SIG-M5 treated with dmso at 0.1 percent for 504 hours (cell line): ENCODE data around the gene SLCO4C1.
A peak's percentile ranks its signal among the peaks of the same experiment; 100 is the strongest.

ENCODE experiments used
- DNase-seq: peaks from one replicate; lab custom pipeline; 2025; ENCODE audit not compliant: unreplicated experiment; lab: John Stamatoyannopoulos, UW

SLCO4C1 gene

DNA sequence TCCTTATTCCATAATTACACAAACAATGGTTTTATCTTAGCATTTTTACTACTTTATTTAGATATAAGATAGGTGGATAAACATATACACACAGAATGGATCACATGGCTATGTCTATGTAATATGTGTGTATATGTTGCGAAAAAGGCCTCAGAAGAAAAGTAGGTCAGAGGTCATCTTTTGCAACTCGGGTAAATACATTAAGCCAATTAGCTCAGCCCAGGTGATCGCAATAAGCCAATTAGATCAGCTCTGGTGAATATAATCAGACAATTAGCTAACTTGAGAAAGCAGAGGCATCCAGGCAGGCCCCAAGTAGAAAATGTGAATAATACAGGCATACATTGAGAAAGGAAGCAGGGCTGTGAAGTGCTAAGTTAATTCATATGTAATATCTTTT, 24.3 kb downstream of the SLCO4C1 start:
- DNase-seq = no peak

- no peak for DNase-seq
These were observed 26.0 kb downstream of the SLCO4C1 start for GRCh38 chr5:102270036-102270435.

DNA sequence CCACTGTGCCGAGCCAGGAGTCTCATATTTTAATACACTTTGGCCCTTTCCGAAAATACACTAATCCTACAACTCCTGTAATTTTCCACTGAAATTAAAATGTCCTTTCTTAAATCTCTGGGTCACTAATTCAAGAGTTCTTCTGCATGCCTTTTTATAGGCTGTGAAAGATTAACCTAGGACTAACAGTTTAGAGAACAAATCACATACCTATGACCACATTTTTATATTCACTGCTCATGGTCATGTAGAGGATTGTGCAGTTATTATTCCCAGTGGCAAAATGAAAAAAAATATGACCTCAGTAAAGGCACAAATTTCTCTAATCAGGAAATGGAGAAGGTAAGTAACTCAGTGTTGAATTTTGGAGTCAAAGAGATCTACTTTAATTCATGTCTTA, 33.4 kb downstream of the SLCO4C1 start:
- no peak for DNase-seq

DNA sequence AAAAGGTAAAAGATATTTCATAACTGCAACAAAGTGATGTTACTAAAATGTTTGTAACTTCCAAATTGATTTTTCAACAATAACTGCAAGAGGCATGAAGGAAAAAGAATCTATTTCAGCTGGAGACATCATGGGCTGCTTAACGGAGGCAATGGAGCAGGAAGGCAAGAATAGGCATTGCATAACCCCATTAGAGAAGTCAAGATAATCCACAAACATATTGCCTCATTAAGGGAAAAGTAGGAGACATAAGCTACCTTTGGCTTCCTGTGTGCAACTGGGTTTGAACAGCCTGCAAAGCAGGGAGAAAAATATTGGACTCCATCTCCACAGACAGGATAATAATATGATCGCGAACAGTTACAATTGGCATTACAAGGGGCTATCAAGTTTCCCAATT, 46.7 kb downstream of the SLCO4C1 start:
- DNase-seq = peak; percentile 26

- DNase-seq = no peak
These were observed 52.9 kb downstream of the SLCO4C1 start for GRCh38 chr5:102243213-102243612.

GRCh38 chr5:102241809-102242421, 54.2 kb downstream of the SLCO4C1 start:
- no peak for DNase-seq

DNA sequence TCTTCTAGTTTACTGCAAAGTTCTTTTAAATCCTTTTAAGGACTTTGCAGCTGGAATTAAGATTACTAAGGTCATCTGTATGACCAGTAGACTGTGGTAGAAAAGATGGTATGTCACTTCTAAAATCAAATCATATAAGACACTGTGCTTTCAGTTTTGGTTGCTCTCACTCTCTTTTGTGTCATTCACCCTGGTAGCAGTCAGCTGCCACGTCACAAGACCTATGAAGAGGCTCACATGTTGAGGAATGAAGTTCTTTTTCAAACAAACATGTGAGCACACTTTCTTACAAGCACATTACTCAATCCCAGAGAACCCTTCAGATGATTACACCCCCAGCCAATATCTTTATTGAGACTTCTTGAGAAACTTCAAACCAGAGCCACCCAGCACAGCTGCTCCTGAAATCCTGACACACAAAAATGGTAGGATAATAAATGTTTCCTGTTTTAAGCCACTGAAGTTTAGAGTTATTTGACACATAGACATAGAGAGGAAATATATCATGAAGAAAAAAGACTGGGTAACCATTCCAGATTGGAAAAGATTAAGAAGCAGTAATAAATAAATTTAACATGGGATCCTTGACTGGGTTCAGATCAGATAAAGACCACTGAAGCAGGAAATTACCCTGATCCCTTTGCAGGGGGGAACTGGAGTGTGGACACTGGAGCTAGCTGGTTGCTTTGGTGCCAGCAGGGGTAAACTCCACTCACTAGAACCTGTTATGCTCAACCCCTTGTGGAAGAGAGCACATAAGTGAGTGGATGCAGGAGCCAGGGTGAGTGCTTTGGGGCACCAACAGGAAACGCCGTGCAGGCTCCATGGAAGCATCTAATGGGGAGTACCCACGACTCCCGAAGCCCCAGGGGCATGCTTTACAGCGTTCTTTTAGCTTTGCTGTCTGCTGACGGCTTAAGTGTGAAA, 64.1 kb downstream of the SLCO4C1 start:
- peak; percentile 18 for DNase-seq

DNA sequence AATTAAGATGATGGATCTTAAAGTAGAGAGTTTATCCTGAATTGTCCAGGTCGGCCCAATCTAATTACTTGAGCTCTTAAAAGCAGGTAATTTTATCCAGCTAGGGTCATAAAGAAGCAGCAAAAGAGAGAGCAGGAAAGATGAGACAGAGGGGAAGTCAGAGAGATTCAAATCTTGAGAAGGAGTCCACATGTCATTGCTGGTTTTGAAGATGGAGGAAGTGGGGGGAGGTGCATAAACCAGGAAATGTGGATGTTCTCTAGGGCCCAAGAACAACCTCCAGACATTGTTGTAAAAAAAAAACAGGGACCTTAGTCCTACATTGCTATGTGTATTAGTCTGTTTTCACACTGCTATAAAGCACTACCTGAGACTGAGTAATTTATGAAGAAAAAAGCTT, 66.4 kb downstream of the SLCO4C1 start:
- peak; percentile 53 for DNase-seq

DNA sequence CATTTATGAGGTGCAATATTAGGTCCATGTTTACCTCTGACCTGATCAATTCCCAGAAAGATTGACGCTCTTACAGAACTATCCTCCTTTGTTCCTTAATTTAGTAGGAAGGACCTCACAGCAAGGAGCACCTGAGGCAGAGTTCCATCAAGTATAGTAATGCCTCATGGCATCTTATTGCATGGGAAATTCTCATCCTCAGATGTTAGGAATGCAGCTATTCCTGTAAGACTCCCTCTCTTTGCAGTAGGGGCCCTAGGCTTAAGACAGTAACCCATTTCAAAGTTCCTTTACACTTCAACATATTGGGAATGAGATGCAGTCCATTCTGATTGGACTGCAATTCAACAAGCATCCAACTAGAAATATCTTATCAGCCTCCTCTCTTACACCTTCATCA, 69.8 kb downstream of the SLCO4C1 start:
- no peak for DNase-seq

GRCh38 chr5:102223542-102224477, 72.3 kb downstream of the SLCO4C1 start:
- peak; percentile 68 for DNase-seq

DNA sequence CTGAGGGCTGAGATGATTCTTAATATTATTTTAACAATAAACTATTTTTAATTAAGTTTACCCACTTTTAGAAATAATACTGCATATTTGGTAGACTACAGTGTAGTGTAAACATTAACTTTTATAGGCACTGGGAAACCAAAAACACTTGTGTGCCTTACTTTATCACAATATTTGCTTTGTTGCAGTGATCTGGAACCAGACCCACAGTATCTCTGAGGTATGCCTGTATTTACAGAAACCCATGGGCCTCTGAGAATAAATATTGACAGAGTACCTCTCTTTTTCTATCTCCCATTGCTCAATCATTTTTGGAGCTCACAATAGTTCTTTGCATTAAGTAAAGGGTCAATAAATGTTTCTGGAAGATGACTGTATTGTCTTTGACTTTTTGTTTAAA, 73.3 kb downstream of the SLCO4C1 start:
- no peak for DNase-seq

- no peak for DNase-seq
These were observed 74.1 kb downstream of the SLCO4C1 start for GRCh38 chr5:102221949-102222348.

- no peak for DNase-seq
These were observed 77.9 kb downstream of the SLCO4C1 start for GRCh38 chr5:102218159-102218558.

- no peak for DNase-seq
These were observed 79.4 kb downstream of the SLCO4C1 start for GRCh38 chr5:102216678-102217077.

DNA sequence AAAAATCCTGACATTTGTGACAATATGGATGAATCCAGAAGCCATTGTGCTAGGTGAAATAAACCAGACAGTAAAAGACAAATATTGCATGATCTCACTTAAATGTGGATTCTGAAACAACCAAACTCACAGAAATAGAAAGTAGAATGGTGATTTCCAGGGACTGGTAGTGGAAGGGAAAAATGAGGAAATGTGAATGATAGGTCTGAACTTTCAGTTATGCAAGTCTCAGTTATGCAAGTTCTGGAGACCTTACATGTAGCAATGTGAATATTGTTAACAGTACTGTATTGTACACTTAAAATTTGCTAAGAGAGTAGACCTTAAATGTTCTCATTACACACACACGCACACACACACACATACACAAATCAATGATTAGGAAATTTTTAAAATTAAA, 84.9 kb downstream of the SLCO4C1 start:
- DNase-seq = peak; percentile 96

- no peak for DNase-seq
These were observed 95.2 kb downstream of the SLCO4C1 start for GRCh38 chr5:102200861-102201260.

DNA sequence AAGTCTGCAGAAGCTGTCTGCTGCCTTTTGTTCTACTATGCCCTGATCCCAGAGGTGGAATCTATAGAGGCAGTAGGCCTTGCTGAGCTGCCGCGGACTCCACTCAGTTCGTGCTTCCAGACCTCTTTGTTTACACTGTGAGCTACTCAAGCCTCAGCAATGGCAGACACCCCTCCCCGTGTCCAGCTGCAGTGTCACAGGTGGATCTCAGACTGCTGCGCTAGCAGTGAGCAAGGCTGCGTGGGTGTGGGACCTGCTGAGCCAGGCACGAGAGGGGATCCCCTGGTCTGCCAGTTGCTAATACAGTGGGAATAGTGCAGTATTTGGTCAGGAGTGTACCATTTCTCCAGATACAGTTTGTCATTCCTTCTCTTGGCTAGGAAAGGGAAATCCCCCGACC, 99.6 kb downstream of the SLCO4C1 start:
- DNase-seq = no peak
